AG04449 (cell line): ENCODE results near the gene ATG9A.

Experiments used
- CTCF ChIA-PET: fragments of 350-600 bp; formaldehyde crosslinking; extraction: SDS; loops from one replicate; lab custom pipeline; 2021; ENCODE audit warnings: antibody characterized with exemption; lab: Yijun Ruan, JAX
- POLR2A ChIA-PET: fragments of 400-600, 350-600 bp; formaldehyde crosslinking; extraction: SDS; loops from one replicate; lab custom pipeline; 2020; ENCODE audit warnings: antibody characterized with exemption, inconsistent platforms; lab: Yijun Ruan, JAX
- DNase-seq: peaks from one replicate; pipeline ENCODE4 v3.0.0-alpha.2; 2010; ENCODE audit warnings: low read depth, low spot score
- H3K4me3 ChIP-seq: 2 replicates; pipeline ENCODE4 v1.5.1; 2011; ENCODE audit warnings: low read depth, mild to moderate bottlenecking, control low read depth, low read length
- TF ChIP-seq, protein P1 (sequence below): IDR thresholded peaks from one replicate; pipeline ENCODE4 v1.5.1; 2011; ENCODE audit warnings: mild to moderate bottlenecking, moderate library complexity, low read length, control low read depth, inconsistent platforms; ENCODE audit not compliant: insufficient read depth; ENCODE audit errors: missing control alignments

ATG9A gene

DNA sequence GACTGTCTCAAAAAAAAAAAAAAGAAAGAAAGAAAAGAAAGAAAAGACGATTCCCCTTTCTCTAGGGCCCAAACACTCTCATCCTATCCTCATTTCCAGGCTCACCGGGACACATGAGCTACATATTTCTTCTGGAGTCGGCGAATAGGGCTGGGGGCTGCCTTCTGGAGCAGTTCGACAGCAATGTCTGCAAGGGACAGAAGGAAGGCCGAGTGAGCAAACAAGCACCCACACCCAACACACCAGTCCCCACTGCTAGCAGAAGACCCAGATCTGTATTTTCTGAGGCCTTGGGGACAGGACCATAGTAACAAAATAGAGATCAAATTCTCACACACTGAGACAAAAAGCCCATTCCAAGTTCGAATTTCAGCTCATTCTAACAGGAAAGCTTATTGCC is 54.0 kb downstream of the ATG9A start:
- CTCF ChIA-PET: interaction anchor here (0.7 to 9.4 kb wide), 13 partner anchors 9 to 195 kb away, joined by 3 to 154 read pairs (median 6); partner anchors contain the start of genes CFAP65 and NHEJ1
- TF ChIP-seq, protein P1, sequence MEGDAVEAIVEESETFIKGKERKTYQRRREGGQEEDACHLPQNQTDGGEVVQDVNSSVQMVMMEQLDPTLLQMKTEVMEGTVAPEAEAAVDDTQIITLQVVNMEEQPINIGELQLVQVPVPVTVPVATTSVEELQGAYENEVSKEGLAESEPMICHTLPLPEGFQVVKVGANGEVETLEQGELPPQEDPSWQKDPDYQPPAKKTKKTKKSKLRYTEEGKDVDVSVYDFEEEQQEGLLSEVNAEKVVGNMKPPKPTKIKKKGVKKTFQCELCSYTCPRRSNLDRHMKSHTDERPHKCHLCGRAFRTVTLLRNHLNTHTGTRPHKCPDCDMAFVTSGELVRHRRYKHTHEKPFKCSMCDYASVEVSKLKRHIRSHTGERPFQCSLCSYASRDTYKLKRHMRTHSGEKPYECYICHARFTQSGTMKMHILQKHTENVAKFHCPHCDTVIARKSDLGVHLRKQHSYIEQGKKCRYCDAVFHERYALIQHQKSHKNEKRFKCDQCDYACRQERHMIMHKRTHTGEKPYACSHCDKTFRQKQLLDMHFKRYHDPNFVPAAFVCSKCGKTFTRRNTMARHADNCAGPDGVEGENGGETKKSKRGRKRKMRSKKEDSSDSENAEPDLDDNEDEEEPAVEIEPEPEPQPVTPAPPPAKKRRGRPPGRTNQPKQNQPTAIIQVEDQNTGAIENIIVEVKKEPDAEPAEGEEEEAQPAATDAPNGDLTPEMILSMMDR: no peak
- peak overlapping the region; percentile 84 for H3K4me3 ChIP-seq
- no peak for DNase-seq
- POLR2A ChIA-PET: interaction anchor here (1.0 to 1.6 kb wide), 2 partner anchors 25 to 31 kb away, joined by 3 to 10 read pairs; partner anchors contain the start of gene ZFAND2B

DNA sequence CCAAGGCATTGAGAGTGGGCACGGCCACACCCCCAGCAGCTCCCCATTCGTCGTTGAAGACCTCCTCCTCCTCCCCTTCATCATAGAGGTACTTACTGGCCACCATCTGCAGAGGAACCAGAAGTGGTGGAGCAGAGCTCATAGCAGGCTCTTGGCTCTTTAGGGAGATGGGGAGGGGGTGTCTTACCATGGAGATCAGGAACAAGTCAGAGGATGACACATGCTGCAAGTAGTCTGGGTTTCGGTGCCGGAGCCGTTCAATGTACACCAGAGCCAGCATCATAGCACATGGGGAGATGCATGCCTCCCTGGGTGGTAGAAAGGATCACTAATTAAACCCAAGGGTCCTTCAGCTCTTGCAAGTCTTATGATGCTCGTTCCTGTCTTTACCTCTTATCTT is 54.6 kb downstream of the ATG9A start:
- H3K4me3 ChIP-seq: no peak overlapping the region
- CTCF ChIA-PET: interaction anchor here (0.7 to 9.4 kb wide), 10 partner anchors 10 to 176 kb away, joined by 3 to 154 read pairs (median 13); partner anchors contain the start of gene NHEJ1
- POLR2A ChIA-PET: no interaction called here

DNA sequence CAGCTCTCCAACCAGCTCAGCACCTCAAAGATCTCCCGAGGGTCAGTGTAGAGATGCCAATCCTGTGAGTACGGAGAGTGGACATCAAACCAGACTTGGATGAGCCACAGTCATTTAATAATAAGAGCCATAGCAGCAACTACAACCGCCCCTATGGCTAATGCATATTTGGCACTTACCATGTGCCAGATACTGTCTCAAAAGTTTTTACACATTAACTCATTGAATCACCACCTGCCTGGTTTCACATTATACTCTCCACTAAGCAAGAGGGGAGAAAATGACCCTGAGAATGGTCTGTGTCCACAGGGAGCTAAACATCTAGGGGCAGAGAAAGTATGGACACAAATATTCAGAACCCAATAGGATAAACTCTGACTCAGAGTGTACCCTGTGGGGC is 55.3 kb downstream of the ATG9A start:
- TF ChIP-seq, protein P1: no peak
- no peak for DNase-seq
- POLR2A ChIA-PET: interaction anchor here (0.9 kb wide), 1 partner anchor 119 kb away, joined by 3 read pairs; no protein-coding TSS in a partner anchor
- CTCF ChIA-PET: interaction anchor here (0.6 to 9.4 kb wide), 10 partner anchors 9 to 177 kb away, joined by 3 to 154 read pairs (median 12); partner anchors contain the start of gene NHEJ1
- H3K4me3 ChIP-seq: no peak overlapping the region

More for the DNA sequence above, 54.6 kb downstream of the ATG9A start:
- TF ChIP-seq, protein P1: no peak
- no peak for DNase-seq

DNA sequence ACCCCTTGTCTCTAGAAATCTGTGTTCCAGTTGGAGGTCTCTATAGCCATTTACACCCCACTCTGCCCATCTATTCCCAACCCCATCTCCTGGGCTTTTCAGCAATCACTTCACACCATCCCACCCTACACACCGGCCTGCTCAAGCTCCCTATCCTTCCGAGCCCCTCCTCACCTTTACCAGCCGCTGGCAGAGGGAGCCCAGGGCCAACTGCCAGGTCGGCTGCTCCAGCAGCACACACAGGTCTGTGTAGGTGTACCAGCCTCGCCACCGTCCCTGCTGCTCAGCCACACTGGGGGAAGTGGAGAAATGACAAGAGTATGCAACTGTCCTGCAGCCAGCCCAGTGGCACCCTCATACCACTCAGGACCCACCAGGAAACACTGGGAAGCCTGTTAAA is 56.3 kb downstream of the ATG9A start:
- TF ChIP-seq, protein P1: no peak
- DNase-seq: no peak
- POLR2A ChIA-PET: interaction anchor here (0.9 kb wide), 1 partner anchor 120 kb away, joined by 3 read pairs; no protein-coding TSS in a partner anchor
- CTCF ChIA-PET: interaction anchor here (0.8 to 9.4 kb wide), 11 partner anchors 13 to 149 kb away, joined by 3 to 154 read pairs (median 15); partner anchors contain the start of genes NHEJ1 and ZFAND2B
- H3K4me3 ChIP-seq: no peak overlapping the region

DNA sequence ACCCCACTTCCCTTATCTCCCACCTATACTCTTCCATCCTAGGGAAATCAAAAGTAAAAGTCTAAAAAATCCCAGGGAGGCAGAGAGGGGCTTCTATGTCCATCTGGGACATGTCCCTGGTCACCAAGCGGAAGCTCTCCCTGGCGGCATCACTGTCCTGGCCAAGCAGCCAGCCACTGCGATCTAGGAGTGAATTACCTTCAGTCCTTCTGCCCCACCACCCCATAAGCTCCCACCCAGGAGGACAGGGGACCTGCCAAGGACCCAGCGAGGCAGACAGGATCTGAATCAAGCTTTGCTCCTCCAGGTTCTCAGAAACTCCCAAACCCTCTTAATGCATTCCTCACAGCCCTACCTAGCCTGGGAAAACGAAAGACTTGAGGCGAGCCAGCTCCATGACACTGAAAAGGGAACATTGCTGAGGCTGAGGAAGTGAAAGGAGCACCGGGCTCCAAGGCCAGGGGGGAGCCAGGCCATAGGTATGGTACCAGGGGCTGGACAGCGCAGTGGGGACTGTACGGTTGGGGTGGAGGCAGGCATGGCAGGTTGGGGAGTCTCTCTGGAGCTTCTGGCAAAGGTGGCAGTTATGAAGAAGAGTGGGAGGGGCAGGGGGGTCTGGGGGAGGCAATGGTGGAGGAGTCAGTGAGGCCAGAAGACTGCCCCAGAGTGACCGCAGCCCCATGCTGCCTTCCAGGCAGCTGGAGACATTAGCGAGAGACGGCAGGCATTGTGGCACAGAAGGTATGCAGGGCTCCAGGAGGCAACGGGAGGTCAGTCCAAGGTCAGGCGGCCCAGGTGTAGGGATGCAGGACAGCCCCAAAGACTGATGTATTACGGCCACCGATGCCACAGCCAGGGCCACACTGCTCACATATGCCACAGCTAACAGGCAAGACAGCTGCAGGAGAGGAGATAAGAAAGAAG is 56.9 kb downstream of the ATG9A start:
- POLR2A ChIA-PET: interaction anchor here (1.0 kb wide), 1 partner anchor 34 kb away, joined by 3 read pairs; the partner anchor contains the start of gene ZFAND2B
- TF ChIP-seq, protein P1: no peak
- no peak for DNase-seq
- CTCF ChIA-PET: interaction anchor here (0.8 to 9.4 kb wide), 22 partner anchors 9 to 207 kb away, joined by 3 to 154 read pairs (median 4); partner anchors contain the start of genes ABCB6, ANKZF1, ATG9A and NHEJ1
- no peak overlapping the region for H3K4me3 ChIP-seq
